Brain microvascular endothelial cell (primary cell): ENCODE results near the gene STK4.

Source experiments
- DNase-seq: peaks from one replicate; pipeline ENCODE4 v3.0.0-alpha.2; 2020
- H3K27ac ChIP-seq: fragments of 250-450 bp; sonication (Bioruptor Pico); 2 replicates; pipeline ENCODE4 v1.5.1; 2020; ENCODE audit warnings: mild to moderate bottlenecking, moderate library complexity
- H3K27me3 ChIP-seq: fragments of 250-450 bp; sonication (Bioruptor Pico); replicated peaks from 2 replicates; pipeline ENCODE4 v1.5.1; 2020; ENCODE audit warnings: mild to moderate bottlenecking
- H3K36me3 ChIP-seq: fragments of 250-450 bp; sonication (Bioruptor Pico); replicated peaks from 2 replicates; pipeline ENCODE4 v1.5.1; 2020; ENCODE audit warnings: mild to moderate bottlenecking
- H3K4me3 ChIP-seq: 2 replicates; pipeline ENCODE4 v1.5.1; 2011; ENCODE audit warnings: low read depth, mild to moderate bottlenecking, control low read depth, low read length, moderate library complexity
- in situ Hi-C: cut with HindIII; loops from 2 replicates; pipeline ENCODE4 v1.10.0; 2017; ENCODE audit warnings: low sequenced_read_pairs, low pct_ligation_motif_present
- TF ChIP-seq, protein P1 (sequence below): IDR thresholded peaks from 2 replicates; pipeline ENCODE4 v1.5.1; 2011; ENCODE audit warnings: low read depth, mild to moderate bottlenecking, moderate library complexity, low read length, control low read depth, inconsistent platforms; ENCODE audit errors: missing control alignments

Gene STK4

DNA sequence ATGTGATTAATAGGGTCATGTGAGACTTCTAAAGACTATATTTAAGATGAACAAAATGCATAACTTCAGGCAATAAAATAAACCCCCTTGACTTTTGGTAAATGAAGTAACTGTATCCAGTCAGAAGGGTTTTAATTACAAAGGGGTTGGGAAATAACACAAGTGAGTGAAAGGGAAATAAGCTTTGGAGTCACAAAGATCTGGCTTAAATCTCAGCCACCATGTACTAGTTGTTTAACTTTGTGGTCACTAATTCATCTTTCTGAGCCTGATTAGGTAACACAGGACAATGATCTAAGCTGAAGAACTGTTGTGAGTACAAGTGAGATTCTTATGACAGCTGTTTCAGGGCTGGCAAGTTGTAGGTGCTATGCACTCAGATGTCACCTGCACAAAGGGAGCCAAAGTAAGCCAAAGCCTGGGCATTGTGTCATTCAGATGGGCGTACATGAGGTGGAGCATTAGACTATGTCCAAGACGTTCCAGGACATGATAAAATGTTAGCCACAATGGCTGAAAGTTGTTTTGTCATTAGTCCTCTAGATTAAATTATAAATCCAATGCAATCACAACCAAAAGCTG, 19.9 kb upstream of the STK4 start:
- no peak overlapping the region for H3K4me3 ChIP-seq

GRCh38 chr20:44948107-44948506, 18.2 kb upstream of the STK4 start:
- no peak overlapping the region for H3K27ac ChIP-seq
- H3K4me3 ChIP-seq, result no peak overlapping the region
- peaks cover 72% of the 10 kb centered on the region for H3K36me3 ChIP-seq
- DNase-seq, result no peak
- TF ChIP-seq, protein P1, sequence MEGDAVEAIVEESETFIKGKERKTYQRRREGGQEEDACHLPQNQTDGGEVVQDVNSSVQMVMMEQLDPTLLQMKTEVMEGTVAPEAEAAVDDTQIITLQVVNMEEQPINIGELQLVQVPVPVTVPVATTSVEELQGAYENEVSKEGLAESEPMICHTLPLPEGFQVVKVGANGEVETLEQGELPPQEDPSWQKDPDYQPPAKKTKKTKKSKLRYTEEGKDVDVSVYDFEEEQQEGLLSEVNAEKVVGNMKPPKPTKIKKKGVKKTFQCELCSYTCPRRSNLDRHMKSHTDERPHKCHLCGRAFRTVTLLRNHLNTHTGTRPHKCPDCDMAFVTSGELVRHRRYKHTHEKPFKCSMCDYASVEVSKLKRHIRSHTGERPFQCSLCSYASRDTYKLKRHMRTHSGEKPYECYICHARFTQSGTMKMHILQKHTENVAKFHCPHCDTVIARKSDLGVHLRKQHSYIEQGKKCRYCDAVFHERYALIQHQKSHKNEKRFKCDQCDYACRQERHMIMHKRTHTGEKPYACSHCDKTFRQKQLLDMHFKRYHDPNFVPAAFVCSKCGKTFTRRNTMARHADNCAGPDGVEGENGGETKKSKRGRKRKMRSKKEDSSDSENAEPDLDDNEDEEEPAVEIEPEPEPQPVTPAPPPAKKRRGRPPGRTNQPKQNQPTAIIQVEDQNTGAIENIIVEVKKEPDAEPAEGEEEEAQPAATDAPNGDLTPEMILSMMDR, result no peak
- in situ Hi-C loops, result no loop called here
- no peaks in the 10 kb centered on the region for H3K27me3 ChIP-seq

More for the DNA sequence above, 19.9 kb upstream of the STK4 start:
- no peak for DNase-seq
- H3K36me3 ChIP-seq, result peaks cover 72% of the 10 kb centered on the region
- H3K27ac ChIP-seq, result no peak overlapping the region
- in situ Hi-C loops, result no loop called here
- H3K27me3 ChIP-seq, result no peaks in the 10 kb centered on the region
- TF ChIP-seq, protein P1, result no peak

DNA sequence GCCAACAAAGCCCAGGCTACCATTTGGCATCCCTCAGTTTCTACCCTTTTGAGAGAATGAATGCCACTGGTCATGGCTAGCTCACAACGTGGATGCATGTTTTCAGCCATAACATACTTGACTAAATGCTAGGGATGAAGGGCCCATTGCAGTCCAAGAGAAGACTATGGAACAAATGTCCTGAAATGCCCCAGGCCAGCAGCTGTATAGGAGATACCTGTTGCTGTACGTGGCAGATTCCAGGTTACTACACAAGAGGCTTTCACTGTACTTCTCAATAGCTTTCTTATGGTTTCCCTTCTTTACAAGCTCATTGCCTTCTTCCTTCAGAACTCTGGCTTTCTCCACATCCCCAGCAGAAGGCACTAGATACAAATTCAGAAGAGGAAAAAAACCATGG, 17.8 kb upstream of the STK4 start:
- in situ Hi-C loops, result no loop called here

DNA sequence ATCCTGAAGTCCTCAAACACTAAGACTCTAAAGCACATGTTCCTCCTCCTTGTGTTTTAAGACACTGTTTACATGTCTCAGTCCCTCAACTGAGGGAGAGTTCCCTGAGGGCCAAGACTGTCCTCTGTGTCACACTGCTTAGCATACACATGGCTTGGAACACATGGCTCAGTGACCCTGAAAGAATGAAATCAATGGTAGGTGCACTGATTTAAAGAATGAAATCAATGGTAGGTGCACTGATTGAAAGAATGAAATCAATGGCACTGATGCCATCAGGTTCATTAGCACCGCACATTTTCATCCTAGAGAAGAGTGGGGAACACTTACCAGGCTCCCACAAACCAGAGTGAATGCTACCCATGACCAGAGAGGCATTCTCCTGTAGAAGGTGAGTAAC, 15.9 kb upstream of the STK4 start:
- H3K36me3 ChIP-seq, result peaks cover 77% of the 10 kb centered on the region
- no peak overlapping the region for H3K4me3 ChIP-seq
- H3K27ac ChIP-seq, result no peak overlapping the region
- H3K27me3 ChIP-seq, result no peaks in the 10 kb centered on the region
- in situ Hi-C loops, result no loop called here
- DNase-seq, result no peak
- TF ChIP-seq, protein P1, result no peak

More for the DNA sequence above, 17.8 kb upstream of the STK4 start:
- Histone ChIP-seq H3K36me3 (peaks cover 72% of the 10 kb centered on the region), H3K27me3 (no peaks in the 10 kb centered on the region), H3K4me3 (no peak overlapping the region), H3K27ac (no peak overlapping the region)
- TF ChIP-seq, protein P1, result no peak
- DNase-seq, result no peak

- TF ChIP-seq, protein P1, result no peak
- H3K27me3 ChIP-seq, result no peaks in the 10 kb centered on the region
- no peak overlapping the region for H3K27ac ChIP-seq
- in situ Hi-C loops, result no loop called here
- H3K4me3 ChIP-seq, result no peak overlapping the region
- peaks cover 83% of the 10 kb centered on the region for H3K36me3 ChIP-seq
- no peak for DNase-seq
Measured at GRCh38 chr20:44952731-44953130, 13.6 kb upstream of the STK4 start.

GRCh38 chr20:44954211-44954610, 12.1 kb upstream of the STK4 start:
- Histone ChIP-seq H3K27me3 (no peaks in the 10 kb centered on the region), H3K36me3 (peaks cover 71% of the 10 kb centered on the region), H3K27ac (no peak overlapping the region), H3K4me3 (no peak overlapping the region)
- DNase-seq, result no peak
- in situ Hi-C loops, result no loop called here
- TF ChIP-seq, protein P1, result no peak
